Brain microvascular endothelial cell (primary cell): ENCODE results near the gene AHR.

ENCODE experiments used
- DNase-seq: peaks from one replicate; pipeline ENCODE4 v3.0.0-alpha.2; 2020
- H3K27ac ChIP-seq: fragments of 250-450 bp; sonication (Bioruptor Pico); 2 replicates; pipeline ENCODE4 v1.5.1; 2020; ENCODE audit warnings: mild to moderate bottlenecking, moderate library complexity
- H3K27me3 ChIP-seq: fragments of 250-450 bp; sonication (Bioruptor Pico); replicated peaks from 2 replicates; pipeline ENCODE4 v1.5.1; 2020; ENCODE audit warnings: mild to moderate bottlenecking
- H3K36me3 ChIP-seq: fragments of 250-450 bp; sonication (Bioruptor Pico); replicated peaks from 2 replicates; pipeline ENCODE4 v1.5.1; 2020; ENCODE audit warnings: mild to moderate bottlenecking
- H3K4me3 ChIP-seq: 2 replicates; pipeline ENCODE4 v1.5.1; 2011; ENCODE audit warnings: low read depth, mild to moderate bottlenecking, control low read depth, low read length, moderate library complexity
- CTCF ChIP-seq: IDR thresholded peaks from 2 replicates; pipeline ENCODE4 v1.5.1; 2011; ENCODE audit warnings: low read depth, mild to moderate bottlenecking, moderate library complexity, low read length, control low read depth, inconsistent platforms; ENCODE audit errors: missing control alignments
- in situ Hi-C: cut with HindIII; loops from 2 replicates; pipeline ENCODE4 v1.10.0; 2017; ENCODE audit warnings: low sequenced_read_pairs, low pct_ligation_motif_present

The AHR gene

DNA sequence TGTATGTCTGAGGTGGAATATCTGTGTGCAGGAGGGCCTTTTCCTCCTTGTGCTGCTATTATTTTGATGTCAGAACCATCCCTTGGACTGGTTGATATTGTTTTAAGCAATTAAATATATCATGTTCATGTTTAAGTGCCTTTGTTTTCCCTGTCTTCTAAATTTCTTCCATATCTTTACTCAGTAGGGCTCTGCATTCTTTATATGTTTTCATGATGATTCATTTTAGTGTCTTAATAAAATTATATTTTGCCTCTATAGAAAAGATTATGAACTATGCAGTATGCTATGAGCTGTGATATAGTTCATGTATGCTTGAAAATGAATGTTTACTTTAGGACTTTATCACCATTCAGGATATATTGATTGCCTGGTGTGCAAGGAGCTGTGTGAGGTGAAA, 34.8 kb downstream of the AHR start:
- no peak for TF ChIP-seq CTCF
- no peak for DNase-seq
- in situ Hi-C loops, result no loop called here
- H3K36me3 ChIP-seq, result peaks cover 57% of the 10 kb centered on the region
- peak overlapping the region; percentile 11 for H3K27ac ChIP-seq
- H3K4me3 ChIP-seq, result no peak overlapping the region
- H3K27me3 ChIP-seq, result no peaks in the 10 kb centered on the region

- TF ChIP-seq CTCF, result no peak
- in situ Hi-C loops, result no loop called here
- DNase-seq, result no peak
- Histone ChIP-seq H3K27me3 (no peaks in the 10 kb centered on the region), H3K4me3 (no peak overlapping the region), H3K27ac (no peak overlapping the region), H3K36me3 (peaks cover 53% of the 10 kb centered on the region)
These were observed 37.7 kb downstream of the AHR start for GRCh38 chr7:17336168-17336567.

- no peaks in the 10 kb centered on the region for H3K27me3 ChIP-seq
- no peak overlapping the region for H3K4me3 ChIP-seq
- no peak for TF ChIP-seq CTCF
- no peak overlapping the region for H3K27ac ChIP-seq
- DNase-seq, result no peak
- in situ Hi-C loops, result no loop called here
- peaks cover 50% of the 10 kb centered on the region for H3K36me3 ChIP-seq
These were observed 40.7 kb downstream of the AHR start for GRCh38 chr7:17339139-17339538.

DNA sequence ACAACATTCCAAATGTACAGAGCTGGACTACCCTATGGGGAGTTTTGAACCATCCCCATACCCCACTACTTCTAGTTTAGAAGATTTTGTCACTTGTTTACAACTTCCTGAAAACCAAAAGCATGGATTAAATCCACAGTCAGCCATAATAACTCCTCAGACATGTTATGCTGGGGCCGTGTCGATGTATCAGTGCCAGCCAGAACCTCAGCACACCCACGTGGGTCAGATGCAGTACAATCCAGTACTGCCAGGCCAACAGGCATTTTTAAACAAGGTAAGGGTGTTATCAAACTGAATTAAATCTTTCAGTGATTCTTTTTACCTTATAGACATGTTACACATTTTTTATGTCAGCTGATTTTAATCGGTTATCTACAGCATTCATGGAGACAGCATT, 41.5 kb downstream of the AHR start:
- in situ Hi-C loops, result no loop called here
- Histone ChIP-seq H3K36me3 (peaks cover 49% of the 10 kb centered on the region), H3K27me3 (no peaks in the 10 kb centered on the region), H3K27ac (no peak overlapping the region), H3K4me3 (no peak overlapping the region)
- TF ChIP-seq CTCF, result no peak
- no peak for DNase-seq

DNA sequence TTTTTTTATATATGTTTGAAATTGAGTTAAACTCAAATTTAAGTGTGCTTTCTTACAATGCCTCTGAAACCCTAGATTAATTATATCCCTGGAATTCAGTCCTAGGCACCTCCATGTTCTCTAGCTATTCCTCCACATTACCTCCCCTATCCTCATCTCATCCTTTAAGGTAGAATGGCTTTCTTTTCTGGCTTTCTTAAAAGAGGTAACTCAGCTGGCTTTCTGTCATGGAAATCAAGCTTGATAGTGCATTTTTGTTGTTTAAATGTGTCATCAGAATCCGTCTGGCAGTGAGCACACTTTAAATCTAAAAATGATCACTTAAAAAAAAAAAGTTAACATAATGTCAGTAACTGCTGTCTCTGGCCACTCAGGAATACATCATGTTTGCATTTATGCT, 42.2 kb downstream of the AHR start:
- H3K27ac ChIP-seq, result no peak overlapping the region
- peaks cover 47% of the 10 kb centered on the region for H3K36me3 ChIP-seq
- no peak overlapping the region for H3K4me3 ChIP-seq
- no peak for TF ChIP-seq CTCF
- in situ Hi-C loops, result no loop called here
- no peaks in the 10 kb centered on the region for H3K27me3 ChIP-seq
- DNase-seq, result no peak

GRCh38 chr7:17342756-17343155, 44.3 kb downstream of the AHR start:
- H3K4me3 ChIP-seq, result no peak overlapping the region
- no peak overlapping the region for H3K27ac ChIP-seq
- no peak for DNase-seq
- no peaks in the 10 kb centered on the region for H3K27me3 ChIP-seq
- no peak for TF ChIP-seq CTCF
- in situ Hi-C loops, result no loop called here
- H3K36me3 ChIP-seq, result peaks cover 39% of the 10 kb centered on the region
